Stimulated activated CD4-positive, alpha-beta T cell treated with anti-CD3 and anti-CD28 coated beads, Interleukin-1b, Interleukin-23, amount 100 ng/mL, for 48 hours (primary cell): Measurements from ENCODE around the gene PRKCQ.
"Not testable (repeated sequence)": the region's sequence is repeated elsewhere in the genome, so short reads cannot be mapped to it uniquely, and the experiment has no call there.

Source experiments
- DNase-seq: peaks from one replicate; pipeline ENCODE4 v3.0.0-alpha.2; 2020

PRKCQ gene

DNA sequence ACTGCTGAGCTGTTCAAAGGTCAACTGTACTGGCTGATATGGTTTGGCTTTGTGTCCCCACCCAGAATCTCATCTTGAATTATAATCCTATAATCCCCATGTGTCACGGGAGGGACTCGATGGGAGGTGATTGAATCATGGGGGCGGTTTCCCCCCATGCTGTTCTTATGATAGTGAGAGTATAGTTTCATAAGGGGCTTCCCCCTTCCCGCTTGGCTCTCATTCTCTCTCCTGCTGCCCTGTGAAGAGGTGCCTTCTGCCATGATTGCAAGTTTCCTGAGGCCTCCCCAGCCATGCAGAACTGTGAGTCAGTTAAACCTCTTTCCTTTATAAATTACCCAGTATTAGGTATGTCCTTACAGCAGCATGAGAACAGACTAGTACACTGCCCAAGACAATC lies 140.2 kb downstream of the PRKCQ start:
- not testable (repeated sequence) for DNase-seq

DNA sequence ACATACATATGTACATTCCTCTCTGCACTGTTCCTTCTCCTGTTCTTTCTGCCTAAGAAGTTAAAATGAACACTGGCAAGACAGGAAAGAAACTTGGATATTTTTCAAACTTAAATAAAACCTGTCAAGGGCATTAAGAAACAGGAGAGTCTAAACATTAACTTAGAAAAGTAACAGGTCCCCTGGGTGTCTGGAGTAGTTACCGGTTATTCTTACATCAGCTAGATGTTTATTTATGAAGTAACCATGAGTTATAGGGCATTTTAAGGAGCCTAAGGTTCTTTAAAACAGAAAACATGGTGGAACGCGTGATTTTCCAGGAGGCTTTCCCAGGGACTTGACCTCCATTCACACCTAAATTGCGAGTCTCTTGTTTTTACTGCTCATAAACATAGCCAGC lies 148.2 kb downstream of the PRKCQ start:
- no peak for DNase-seq

- no peak for DNase-seq
Measured at GRCh38 chr10:6431186-6431585, 148.9 kb downstream of the PRKCQ start.

- no peak for DNase-seq
Measured at GRCh38 chr10:6430423-6430980, 149.6 kb downstream of the PRKCQ start.

DNA sequence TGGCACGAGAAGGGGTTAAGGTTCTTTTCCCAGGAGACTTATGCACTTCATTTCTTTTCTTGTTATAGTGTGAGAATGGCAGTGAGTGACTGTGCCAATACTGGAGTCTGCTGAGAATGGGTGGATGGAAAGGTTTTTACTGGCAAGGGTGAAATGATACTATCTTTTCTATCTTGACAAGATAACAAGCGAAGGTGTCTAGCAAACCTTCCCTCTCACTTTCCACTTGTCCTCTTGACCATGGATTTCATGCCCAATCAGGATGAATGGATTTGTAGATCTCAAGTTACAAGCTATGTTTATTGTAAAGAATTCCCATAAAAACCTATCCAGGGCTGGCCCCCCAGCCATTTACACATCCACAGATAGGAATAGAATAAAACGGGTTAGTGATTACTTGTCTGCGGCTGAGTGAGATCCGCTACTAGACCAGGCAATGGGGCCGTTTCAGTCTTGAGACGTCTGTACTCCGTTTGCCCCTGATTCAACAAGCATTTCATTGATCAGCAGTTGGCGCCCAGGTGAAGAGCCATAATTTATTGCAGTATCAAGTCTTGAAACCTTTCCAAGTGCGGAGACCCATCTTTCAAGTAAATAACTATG lies 152.6 kb downstream of the PRKCQ start:
- DNase-seq: no peak

DNA sequence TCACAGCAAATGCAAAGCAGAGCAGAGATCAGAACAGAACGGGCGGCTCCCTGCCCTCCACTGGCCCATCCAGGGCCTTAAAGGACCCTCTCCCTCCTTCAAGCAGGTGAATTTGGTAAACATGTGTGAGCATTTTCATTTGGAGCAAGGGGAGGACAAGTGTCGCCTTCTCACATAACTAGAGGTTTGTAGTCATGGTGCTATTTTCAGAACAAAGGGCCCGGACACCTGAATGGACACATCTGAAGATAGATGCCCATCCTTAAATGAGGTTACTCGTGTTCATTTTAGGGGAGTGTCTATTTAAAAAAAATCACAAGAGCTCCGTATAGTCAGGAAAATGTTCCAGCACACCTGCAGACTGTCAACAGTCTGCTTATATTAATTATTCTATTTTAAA lies 153.8 kb downstream of the PRKCQ start:
- DNase-seq: no peak

DNA sequence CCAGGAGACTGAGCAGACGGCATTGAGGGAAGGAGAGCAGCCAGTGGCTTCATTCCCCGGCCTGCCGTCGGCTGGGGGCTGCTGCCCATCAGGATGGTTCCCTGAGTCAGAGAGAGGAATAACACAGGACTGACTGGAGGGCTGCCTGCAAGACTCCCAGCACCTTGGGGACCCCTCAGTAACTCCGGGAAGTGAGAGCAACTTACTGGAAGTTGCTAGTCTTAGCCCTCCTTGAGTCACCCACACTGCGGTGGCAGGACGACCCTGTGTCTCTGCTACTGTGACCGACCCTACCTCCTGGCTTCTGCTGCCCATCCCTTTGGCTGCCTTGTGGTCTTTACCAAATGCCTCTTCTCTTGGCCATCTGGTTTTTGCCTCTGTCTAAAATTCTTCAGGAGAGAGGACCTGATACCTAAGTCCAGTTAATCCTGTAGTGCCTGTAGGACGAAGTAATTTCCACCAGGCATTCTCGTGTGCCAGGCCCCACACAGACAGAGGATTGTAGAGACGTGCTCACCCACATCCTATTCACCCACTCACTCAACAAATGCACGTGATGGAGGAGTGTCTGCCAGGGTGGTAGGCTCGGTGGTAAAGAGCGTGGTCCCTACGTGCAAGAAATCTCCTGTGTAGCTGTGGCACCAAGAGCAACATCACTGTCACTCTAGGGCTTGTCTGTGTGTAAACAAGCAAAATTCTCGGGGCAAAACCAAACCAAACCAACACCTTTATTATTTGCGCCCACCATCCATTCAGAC lies 156.5 kb downstream of the PRKCQ start:
- no peak for DNase-seq

DNA sequence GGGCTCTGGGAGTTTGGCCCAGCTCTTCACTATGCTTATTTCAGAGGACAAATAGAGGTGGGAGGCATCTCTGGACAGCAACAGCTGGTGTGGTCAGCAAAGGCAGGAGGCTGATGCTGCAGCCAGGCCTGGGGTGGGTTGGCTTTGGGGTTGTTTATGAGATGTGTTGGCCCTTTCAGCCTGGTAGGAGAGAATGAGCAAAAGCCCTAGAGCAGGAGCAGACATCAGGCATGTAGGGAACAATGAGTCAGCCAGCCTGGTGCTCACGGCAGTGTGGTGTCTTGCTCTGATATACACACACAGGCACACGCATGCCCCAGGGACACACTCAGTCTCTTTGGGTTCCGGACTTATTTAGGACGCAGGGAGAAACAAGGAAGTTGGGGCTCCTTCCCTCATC lies 157.1 kb downstream of the PRKCQ start:
- peak; percentile 75 for DNase-seq

- no peak for DNase-seq
Measured at GRCh38 chr10:6418613-6419216, 161.4 kb downstream of the PRKCQ start.

DNA sequence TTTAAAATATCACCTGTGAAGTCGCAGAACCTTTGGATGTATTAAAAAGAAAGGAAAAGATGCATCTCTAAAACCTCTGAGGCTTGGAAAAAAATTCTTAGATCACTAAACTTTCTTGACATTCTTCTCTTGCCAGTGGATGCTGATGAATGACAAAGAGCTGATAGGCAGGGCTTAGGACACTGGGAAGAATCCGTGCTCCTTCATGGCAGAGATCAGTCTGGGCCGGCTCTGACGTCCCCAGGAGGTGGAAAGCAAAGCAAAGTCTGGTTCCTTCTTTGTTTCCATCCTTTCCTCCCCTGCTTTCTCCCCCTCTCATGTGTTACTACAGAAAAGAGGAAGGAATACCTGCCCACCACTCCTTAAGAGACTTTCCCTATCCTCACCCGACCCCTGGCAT lies 161.9 kb downstream of the PRKCQ start:
- no peak for DNase-seq

DNA sequence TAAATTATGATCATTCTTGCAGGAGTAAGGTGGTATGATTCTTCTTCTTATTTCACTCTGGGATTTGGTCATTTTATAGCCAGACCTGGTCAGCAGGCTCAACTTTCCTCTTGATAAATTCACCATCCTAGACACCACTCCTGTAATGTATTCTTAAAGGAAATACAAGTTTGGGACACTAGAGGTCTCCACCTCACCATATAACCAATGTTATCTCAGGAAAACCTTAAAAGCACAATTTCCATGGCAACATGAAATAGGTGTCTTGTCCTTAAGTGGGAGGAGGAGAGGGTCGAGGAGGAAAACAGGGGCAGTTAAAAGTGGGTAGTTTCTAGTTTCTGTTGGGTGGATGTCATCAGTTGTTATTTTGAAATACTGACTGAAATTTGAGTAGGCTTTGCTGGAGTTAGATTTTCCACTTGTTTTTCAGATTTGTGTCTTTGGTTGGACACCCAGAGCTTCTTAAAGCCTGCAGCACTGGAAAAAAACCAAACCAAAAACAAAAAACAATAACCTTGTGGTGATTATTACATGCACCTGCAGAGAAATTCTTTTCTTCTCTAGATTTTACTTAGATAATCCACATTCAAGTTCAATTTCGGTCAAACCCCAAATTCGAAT lies 163.1 kb downstream of the PRKCQ start:
- DNase-seq: no peak

DNA sequence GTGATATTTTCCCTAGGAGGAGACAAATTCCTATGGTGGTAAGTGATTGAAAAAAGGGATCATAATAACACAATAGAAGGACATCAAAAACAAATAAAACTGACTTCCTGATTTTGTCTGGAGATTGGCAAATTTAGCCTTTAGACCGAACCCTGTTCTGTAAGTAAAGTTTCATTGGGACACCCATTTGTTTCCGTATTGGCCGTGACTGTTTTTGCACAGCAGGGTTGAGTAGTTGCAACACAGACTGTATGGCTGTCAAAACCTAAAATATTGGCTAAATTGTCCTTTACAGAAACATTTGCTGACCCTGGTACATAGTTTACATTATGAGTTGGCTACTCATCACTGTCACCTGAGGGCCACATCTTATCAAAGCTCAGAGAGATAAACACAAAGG lies 168.6 kb downstream of the PRKCQ start:
- no peak for DNase-seq

- DNase-seq: no peak
Measured at GRCh38 chr10:6410830-6411229, 169.2 kb downstream of the PRKCQ start.

- DNase-seq: no peak
Measured at GRCh38 chr10:6409971-6410643, 170.0 kb downstream of the PRKCQ start.

GRCh38 chr10:6408799-6409198 lies 171.3 kb downstream of the PRKCQ start:
- no peak for DNase-seq

DNA sequence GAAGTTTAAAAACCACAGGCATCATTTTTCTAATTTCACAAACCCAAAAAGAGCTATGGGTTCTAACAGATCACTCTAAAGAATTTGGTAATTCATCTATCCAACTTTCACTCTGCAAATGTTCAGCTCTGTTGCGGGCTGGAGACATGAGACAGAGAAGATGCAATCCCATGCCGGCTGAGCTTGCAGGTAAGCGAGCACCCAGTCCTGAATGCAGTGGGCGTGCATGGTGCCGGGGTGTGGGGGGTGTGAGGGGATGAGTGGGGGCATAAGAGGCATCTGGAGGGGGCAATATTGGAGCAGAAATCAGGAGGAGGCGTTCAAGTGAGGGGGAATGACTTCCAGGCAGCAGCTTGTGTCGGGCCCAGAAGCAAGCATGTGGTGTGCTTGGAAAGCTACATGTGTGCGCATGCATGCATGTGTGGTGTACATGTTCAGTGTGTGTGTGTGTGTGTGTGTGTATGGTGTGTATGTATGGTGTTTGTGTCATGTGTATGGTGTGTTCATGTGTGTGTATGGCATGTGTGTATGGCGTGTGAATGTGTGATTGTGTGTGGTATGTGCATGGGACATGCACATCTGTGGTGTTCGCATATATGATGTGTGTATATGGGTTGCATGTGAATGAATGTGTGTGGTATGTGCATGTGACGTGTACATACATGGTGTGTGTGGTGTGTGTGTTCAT lies 172.9 kb downstream of the PRKCQ start:
- no peak for DNase-seq

DNA sequence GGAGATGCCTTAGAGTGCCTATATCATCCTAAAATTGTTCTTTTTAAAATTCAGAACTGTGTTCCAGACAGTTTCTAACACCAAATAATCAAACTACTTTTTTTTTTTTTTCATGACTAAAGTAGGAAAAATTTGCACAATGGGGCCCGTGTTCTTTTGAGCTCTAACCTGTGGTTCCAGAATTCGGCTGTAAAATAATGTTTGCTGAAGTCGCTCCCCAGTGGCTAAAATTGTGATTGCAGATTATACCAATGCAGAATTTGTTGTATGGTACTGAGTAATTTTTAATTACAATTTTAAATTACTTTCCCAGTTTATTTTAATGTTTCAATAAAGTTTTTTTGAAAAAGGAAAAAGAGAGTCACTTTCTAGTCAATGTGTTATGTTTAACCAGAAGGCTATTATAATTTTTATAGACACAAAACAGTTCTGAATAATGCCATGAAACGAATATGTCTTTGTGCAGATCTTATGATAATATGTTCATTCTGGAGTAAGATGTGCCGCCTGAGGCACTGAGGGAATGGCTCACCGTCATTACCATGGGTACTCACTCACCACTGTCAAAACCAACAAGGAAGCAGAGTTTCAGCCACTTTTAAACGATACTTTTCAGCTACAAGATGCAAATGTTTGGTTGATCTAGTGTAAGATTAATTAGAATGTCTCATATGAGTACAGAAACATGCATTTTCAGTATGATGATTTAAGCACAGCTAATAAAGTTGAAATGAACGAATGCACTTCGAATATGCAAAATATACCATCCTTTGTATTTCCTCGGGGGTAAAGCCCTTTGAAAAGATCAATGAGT lies 173.6 kb downstream of the PRKCQ start:
- DNase-seq: peak; percentile 38

GRCh38 chr10:6405713-6406112 lies 174.4 kb downstream of the PRKCQ start:
- DNase-seq: no peak

DNA sequence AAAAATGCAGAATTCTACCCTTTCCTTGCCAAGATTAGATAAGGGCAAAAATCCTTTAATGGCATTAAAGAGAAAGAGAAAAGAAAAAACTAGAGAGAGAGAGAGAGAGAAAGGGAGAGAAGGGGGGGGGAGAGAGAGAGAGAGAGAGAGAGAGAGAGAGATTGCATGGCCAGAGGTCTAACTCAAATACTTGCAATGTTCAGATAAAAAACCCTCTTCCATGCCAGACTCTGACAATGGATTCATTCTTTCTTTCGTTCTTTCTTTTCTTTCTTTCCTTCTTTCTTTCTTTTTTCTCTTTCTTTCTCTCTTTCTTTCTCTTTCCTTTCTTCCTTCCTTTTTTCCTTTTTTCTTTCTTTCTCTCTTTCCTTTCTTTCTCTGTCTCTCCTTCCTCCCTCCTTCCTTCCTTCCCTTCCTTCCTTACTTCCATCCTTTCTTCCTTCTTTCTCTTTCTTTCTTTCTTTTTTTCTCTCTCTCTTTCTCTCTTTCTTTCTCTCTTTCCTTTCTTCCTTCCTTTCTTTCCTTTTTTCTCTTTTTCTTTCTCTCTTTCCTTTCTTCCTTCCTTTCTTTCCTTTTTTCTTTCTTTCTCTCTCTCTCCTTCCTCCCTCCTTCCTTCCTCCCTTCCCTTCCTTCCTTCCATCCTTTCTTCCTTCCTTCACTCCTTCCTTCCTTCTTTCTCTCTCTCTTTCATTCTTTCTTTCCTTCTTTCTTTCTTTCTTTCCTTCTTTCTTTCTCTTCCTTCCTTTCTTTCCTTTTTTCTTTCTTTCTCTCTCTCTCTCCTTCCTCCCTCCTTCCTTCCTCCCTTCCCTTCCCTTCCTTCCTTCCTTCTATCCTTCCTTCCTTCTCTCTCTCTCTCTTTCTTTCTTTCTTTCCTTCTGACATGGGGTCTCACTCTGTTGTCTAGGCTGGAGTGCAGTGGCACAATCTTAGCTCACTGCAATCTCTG lies 175.7 kb downstream of the PRKCQ start:
- DNase-seq: no peak

- DNase-seq: no peak
Measured at GRCh38 chr10:6402960-6403359, 177.1 kb downstream of the PRKCQ start.
